ENCODE data around the gene UNCX.

Gene UNCX

GRCh38 chr7:1239803-1240516 is 7.3 kb downstream of the UNCX start:
- TF ChIP-seq CTCF (conservative IDR thresholded peaks at IDR 0.05) = no peak
- no peak overlapping the region for H3K27ac ChIP-seq

GRCh38 chr7:1240517-1241257 is 8.0 kb downstream of the UNCX start:
- no peak for TF ChIP-seq CTCF (conservative IDR thresholded peaks at IDR 0.05)
- no peak overlapping the region for H3K27ac ChIP-seq

- no peak overlapping the region for H3K27ac ChIP-seq
- no peak for TF ChIP-seq CTCF (conservative IDR thresholded peaks at IDR 0.05)
Measured at GRCh38 chr7:1241258-1241602, 8.6 kb downstream of the UNCX start.

GRCh38 chr7:1241603-1242255 is 9.1 kb downstream of the UNCX start:
- no peak overlapping the region for H3K27ac ChIP-seq
- no peak for TF ChIP-seq CTCF (conservative IDR thresholded peaks at IDR 0.05)

- no peak overlapping the region for H3K27ac ChIP-seq
- TF ChIP-seq CTCF (conservative IDR thresholded peaks at IDR 0.05) = no peak
Measured at GRCh38 chr7:1242256-1242605, 9.6 kb downstream of the UNCX start.

- no peak for TF ChIP-seq CTCF (conservative IDR thresholded peaks at IDR 0.05)
- H3K27ac ChIP-seq = no peak overlapping the region
Measured at GRCh38 chr7:1242606-1243289, 10.1 kb downstream of the UNCX start.

Measured in VCaP (cell line).